Measurements from ENCODE around the gene CCDC13. TPM values are rescaled to one million over a fixed set of nuclear protein-coding genes. Genes with fewer than 3 reads are reported as not detected.
A peak's percentile ranks its signal among the peaks of the same experiment; 100 is the strongest.

Gene CCDC13
- total and polyA plus RNA-seq, 2 of the 13 experiments (the other 11 are each of a cell fraction or from before 2014, with no cell fraction given), result 0.22 to 0.51 TPM

DNA sequence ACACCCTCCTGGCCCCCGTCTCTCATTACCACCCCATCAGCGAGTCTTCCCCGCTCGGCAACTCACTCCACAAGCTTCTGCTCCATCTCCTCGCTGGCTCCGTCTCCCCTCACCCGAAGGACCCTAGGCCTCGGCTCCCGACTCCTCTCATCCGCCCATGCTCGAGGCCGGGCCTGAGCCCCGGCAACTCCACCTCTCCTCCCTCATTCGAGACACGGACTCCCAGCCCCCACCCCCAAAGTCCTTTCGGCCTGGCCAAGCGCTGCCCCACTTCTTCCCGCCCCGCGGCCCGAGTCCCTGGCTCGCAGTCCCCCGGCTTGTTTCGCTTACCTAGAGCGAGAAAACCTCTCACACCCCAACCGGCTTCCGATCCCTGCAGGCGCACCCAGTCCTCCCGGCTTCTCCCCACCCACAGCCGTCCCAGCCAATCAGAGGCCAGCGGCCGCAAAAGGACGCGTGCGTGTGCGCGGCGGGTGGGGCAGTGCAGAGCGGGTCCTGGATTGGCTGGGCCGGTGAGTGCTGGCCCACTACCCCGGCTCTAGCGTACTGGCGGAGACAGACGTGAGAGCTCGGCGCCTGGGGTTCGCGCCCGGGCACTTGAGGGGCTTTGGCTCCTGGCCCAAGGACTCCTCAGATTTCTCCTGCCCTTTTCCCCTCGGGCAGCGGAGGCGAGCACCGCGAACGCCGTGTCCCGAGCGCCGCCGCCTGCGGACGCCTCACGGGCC is 31.2 kb upstream of the CCDC13 start, which contains the start of gene HIGD1A (continued):
- TF ChIP-seq, protein P1, sequence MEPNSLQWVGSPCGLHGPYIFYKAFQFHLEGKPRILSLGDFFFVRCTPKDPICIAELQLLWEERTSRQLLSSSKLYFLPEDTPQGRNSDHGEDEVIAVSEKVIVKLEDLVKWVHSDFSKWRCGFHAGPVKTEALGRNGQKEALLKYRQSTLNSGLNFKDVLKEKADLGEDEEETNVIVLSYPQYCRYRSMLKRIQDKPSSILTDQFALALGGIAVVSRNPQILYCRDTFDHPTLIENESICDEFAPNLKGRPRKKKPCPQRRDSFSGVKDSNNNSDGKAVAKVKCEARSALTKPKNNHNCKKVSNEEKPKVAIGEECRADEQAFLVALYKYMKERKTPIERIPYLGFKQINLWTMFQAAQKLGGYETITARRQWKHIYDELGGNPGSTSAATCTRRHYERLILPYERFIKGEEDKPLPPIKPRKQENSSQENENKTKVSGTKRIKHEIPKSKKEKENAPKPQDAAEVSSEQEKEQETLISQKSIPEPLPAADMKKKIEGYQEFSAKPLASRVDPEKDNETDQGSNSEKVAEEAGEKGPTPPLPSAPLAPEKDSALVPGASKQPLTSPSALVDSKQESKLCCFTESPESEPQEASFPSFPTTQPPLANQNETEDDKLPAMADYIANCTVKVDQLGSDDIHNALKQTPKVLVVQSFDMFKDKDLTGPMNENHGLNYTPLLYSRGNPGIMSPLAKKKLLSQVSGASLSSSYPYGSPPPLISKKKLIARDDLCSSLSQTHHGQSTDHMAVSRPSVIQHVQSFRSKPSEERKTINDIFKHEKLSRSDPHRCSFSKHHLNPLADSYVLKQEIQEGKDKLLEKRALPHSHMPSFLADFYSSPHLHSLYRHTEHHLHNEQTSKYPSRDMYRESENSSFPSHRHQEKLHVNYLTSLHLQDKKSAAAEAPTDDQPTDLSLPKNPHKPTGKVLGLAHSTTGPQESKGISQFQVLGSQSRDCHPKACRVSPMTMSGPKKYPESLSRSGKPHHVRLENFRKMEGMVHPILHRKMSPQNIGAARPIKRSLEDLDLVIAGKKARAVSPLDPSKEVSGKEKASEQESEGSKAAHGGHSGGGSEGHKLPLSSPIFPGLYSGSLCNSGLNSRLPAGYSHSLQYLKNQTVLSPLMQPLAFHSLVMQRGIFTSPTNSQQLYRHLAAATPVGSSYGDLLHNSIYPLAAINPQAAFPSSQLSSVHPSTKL (CRISPR knock-in tag; IDR thresholded peaks at IDR 0.05), result 0 out of 2 replicates have a peak, but pooled peaks have one; percentile 34
- peak; percentile 93 for TF ChIP-seq REPIN1 (CRISPR knock-in tag; IDR thresholded peaks at IDR 0.05; ENCODE audit: borderline replicate concordance, low read depth)
- peak; percentile 47 for TF ChIP-seq ZFP36L1 (CRISPR knock-in tag; IDR thresholded peaks at IDR 0.05)
- TF ChIP-seq, protein P2, sequence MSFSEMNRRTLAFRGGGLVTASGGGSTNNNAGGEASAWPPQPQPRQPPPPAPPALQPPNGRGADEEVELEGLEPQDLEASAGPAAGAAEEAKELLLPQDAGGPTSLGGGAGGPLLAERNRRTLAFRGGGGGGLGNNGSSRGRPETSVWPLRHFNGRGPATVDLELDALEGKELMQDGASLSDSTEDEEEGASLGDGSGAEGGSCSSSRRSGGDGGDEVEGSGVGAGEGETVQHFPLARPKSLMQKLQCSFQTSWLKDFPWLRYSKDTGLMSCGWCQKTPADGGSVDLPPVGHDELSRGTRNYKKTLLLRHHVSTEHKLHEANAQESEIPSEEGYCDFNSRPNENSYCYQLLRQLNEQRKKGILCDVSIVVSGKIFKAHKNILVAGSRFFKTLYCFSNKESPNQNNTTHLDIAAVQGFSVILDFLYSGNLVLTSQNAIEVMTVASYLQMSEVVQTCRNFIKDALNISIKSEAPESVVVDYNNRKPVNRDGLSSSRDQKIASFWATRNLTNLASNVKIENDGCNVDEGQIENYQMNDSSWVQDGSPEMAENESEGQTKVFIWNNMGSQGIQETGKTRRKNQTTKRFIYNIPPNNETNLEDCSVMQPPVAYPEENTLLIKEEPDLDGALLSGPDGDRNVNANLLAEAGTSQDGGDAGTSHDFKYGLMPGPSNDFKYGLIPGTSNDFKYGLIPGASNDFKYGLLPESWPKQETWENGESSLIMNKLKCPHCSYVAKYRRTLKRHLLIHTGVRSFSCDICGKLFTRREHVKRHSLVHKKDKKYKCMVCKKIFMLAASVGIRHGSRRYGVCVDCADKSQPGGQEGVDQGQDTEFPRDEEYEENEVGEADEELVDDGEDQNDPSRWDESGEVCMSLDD (CRISPR knock-in tag; IDR thresholded peaks at IDR 0.05; ENCODE audit: borderline replicate concordance), result no peak; the same call in 1 of the 2 replicates
- peak; percentile 29; the same call in 1 of the 2 replicates for TF ChIP-seq ZNF841 (CRISPR knock-in tag; IDR thresholded peaks at IDR 0.05; ENCODE audit: borderline replicate concordance)
- peak; percentile 36; the same call in 1 of the 2 replicates for TF ChIP-seq ZNF777 (CRISPR knock-in tag; IDR thresholded peaks at IDR 0.05)
- TF ChIP-seq ZNF556 (CRISPR knock-in tag; IDR thresholded peaks at IDR 0.05; ENCODE audit: borderline replicate concordance), result 0 out of 2 replicates have a peak, but pooled peaks have one; percentile 5
- no peak for TF ChIP-seq ZNF343 (CRISPR knock-in tag; IDR thresholded peaks at IDR 0.05)
- TF ChIP-seq RXRA (CRISPR knock-in tag; IDR thresholded peaks at IDR 0.05), result peak; percentile 38
- TF ChIP-seq RFXANK (CRISPR knock-in tag; IDR thresholded peaks at IDR 0.05), result no peak; the same call in 1 of the 2 replicates
- no peak for TF ChIP-seq ZNF781 (CRISPR knock-in tag; IDR thresholded peaks at IDR 0.05; ENCODE audit: borderline replicate concordance, not compliant biosample characterization)
- no peak for TF ChIP-seq ZNF629 (CRISPR knock-in tag; conservative IDR thresholded peaks at IDR 0.05)
- no peak for TF ChIP-seq ZNF138 (CRISPR knock-in tag; IDR thresholded peaks at IDR 0.05; ENCODE audit: low read depth)
- TF ChIP-seq ZNF263 (CRISPR knock-in tag; IDR thresholded peaks at IDR 0.05), result peak; percentile 49
- TF ChIP-seq TEAD3 (CRISPR knock-in tag; optimal IDR thresholded peaks at IDR 0.05; ENCODE audit: borderline replicate concordance), result no peak
- TF ChIP-seq, protein P3, sequence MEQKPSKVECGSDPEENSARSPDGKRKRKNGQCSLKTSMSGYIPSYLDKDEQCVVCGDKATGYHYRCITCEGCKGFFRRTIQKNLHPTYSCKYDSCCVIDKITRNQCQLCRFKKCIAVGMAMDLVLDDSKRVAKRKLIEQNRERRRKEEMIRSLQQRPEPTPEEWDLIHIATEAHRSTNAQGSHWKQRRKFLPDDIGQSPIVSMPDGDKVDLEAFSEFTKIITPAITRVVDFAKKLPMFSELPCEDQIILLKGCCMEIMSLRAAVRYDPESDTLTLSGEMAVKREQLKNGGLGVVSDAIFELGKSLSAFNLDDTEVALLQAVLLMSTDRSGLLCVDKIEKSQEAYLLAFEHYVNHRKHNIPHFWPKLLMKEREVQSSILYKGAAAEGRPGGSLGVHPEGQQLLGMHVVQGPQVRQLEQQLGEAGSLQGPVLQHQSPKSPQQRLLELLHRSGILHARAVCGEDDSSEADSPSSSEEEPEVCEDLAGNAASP (CRISPR knock-in tag; IDR thresholded peaks at IDR 0.05; ENCODE audit: borderline replicate concordance), result 0 out of 2 replicates have a peak, but pooled peaks have one; percentile 23
- no peak for TF ChIP-seq TCF7L2 (IDR thresholded peaks at IDR 0.05; ENCODE audit: low read depth, low read length)
- no peak for TF ChIP-seq IKZF4 (CRISPR knock-in tag; IDR thresholded peaks at IDR 0.05; ENCODE audit: borderline replicate concordance, low read depth, not compliant biosample characterization)
- peak; percentile 25 for TF ChIP-seq ZC3H13 (CRISPR knock-in tag; IDR thresholded peaks at IDR 0.05)
- 0 out of 2 replicates have a peak, but pooled peaks have one; percentile 57 for TF ChIP-seq ZNF619 (CRISPR knock-in tag; IDR thresholded peaks at IDR 0.05)
- TF ChIP-seq KDM6A (CRISPR knock-in tag; IDR thresholded peaks at IDR 0.05; ENCODE audit: low read depth), result no peak
- TF ChIP-seq CAMTA2 (CRISPR knock-in tag; IDR thresholded peaks at IDR 0.05; ENCODE audit: borderline replicate concordance), result 0 out of 2 replicates have a peak, but pooled peaks have one; percentile 33

Data from HepG2 (cell line).